NCI-H2227 treated with DMSO at 0.1 percent for 48 hours (cell line): ENCODE results near the gene THRB.
"Not testable (repeated sequence)": the region's sequence is repeated elsewhere in the genome, so short reads cannot be mapped to it uniquely, and the experiment has no call there.

Experiments used
- DNase-seq: peaks from one replicate; lab custom pipeline; 2025; lab: John Stamatoyannopoulos, UW

THRB gene

DNA sequence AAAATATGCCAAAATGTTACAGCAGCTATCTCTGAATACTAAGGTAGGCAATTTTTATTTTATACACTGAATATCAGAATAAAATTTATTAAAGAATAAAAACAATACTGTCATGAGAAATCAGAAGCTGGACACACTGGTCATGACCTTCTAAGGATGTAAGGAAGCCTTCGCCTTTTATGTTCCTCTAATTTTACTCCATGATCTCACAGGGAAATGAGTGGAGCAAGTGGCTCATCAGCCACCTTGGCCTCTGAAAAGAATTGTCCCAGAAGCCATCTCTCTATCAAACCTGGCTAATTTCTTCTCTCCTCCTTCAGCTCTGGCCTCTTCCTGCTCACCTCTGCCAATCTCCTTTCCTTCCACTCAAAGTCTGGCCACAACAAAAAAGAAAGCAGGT is 48.6 kb downstream of the THRB start:
- DNase-seq: no peak

DNA sequence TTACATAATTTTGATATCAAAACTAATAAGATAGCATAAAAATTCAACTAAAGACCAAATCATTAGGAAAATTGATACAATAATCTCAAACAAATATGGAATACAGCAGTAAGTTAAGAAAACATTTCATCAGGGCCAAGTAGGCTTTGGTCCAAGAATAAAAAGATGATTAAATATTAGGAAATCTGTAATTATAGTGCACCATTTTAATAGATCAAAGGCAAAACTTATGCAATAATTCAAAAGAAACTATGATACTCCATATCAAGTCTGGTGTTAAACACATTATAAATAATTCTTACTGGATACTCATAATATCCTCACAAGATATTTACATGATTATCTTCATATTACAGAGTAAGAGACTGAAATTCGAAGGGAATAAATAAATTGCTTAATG is 51.2 kb downstream of the THRB start:
- no peak for DNase-seq

DNA sequence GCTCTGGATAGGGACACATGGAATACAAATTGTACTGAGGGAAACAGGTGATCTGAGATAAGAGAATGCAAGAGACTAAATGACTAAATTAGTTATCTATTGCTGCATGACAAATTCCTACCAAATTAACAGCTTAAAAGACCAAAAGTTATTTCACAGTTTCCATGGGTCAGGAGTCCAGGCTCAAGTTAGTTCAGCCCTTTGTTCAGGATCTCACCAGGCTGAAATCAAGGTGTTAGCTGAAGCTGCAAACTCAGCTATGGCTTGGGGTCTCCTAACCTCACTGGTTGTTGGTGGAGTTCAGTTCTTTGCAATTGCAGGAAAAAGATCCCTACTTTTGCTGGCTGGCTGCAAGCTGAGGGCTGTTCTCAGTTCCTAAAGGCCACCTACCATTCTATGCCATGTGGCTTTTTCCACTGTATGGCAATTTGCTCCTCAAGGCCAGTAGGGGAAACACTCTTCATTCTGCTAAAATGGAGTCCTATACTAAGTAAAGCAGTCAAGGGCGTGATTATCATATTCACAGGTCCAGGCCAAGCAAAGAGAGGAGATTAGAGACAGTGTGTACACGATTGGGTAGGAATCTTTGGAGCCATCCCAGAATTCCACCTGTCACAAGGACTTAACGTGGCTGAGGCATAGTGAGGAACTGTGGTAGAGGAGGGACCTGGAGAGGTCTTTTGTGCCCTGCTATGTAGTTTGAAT is 53.7 kb downstream of the THRB start:
- DNase-seq: no peak

DNA sequence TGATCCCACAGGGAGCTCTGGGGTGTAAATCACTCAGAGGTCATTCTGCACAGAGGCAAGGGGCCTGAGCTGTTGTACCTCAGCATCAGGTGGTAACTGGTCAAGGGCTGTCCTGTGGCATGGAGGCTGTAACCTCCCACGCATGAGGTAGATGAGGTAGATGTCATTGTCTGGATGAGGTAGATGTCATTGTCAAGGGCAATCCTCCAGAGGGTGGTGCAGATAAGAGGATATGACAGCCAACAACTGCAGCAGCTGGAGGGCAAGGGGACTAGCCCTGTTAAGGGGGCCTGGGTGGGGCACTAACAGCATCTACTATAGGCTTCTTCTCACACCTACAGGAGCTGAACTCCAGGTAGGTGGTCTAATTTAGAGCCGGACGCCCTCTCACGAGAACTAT is 55.6 kb downstream of the THRB start:
- DNase-seq: no peak

DNA sequence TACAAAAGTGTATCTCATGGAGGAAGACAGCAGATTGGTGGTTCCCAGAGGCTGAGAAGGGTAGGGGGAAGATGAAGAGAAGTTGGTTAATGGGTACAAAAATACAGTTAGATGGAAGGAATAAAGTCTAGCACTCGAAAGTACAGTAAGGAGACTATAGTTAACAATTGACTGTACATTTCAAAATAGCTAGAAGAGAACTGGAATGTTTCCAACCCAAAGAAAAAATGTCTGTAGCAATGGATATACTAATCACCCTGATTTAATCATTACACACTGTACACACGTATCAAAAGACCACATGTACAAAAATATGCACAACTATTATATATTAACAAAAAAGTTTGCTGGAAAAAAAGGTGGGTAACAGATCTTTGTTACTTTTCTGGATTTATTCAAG is 57.3 kb downstream of the THRB start:
- DNase-seq: no peak

DNA sequence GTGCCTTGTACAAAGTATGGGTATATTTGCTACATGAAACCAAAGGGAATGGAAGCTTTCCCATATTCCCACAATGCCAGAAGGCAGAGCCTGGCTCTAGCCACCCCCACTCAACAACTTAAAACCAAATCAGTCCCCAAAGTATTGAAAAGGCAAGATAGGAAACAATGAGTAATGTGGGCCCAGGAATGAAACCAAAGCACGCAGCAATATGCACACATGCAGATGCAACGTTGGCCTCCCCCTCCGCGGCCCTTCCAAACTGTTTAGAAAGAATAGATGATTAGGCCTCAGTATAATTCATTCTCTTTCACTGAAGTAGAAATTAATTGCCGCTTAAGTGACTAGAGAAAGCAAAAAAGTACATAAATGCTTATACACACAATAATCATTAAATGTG is 59.1 kb downstream of the THRB start:
- no peak for DNase-seq

DNA sequence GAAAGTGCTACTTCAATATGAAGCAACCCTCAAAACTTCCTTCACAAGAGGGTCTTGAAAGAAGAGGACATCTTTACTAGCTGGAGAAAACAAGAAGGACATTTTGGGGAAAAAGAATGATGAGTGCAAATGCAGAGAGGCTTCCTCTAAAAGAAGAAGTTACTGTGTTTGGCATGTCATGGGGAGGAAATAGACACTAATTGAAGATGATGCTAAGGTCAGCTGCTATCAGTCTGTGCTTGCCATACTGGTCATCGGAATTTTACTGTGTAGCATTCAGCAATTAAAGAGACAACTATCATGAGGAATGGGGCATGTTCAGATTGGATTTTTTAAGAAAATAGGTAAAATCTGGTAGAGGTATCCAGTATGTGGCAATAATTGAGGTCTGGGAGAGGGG is 60.0 kb downstream of the THRB start:
- DNase-seq: no peak

DNA sequence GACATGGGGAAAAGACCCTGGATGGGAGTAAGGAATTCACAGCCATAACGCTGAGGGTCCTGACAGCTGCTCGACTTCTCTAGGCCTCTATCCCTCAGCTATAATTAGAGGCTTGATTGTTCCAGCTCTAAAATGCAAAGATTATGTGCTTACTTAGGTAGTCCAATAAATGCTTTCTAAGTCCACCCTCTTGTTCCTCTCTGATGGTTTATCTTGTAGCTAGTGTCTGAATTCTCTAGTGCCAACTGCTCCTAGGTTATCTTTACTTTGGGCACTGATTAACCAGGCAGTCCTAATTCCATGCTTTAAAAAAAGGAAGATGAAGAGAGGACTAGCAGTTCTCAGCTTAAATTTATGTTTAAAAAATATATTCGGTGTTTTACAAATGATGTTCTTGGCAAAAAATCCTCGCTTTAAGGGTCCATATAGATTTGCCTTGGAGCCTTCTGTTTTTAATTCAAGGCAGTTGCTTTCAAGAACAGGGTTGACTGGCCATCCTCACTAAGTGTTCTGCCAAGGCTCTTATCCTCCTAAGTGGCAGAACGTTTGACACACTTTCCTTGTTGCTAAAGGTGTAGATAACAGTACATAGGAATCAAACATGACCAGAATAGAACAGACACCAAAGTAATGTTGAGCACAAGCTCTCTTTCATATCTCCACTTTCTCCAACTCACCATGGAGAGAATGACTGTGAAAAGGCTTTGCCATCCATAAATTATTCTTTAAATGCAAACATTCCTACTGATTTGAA is 60.6 kb downstream of the THRB start:
- DNase-seq: no peak

DNA sequence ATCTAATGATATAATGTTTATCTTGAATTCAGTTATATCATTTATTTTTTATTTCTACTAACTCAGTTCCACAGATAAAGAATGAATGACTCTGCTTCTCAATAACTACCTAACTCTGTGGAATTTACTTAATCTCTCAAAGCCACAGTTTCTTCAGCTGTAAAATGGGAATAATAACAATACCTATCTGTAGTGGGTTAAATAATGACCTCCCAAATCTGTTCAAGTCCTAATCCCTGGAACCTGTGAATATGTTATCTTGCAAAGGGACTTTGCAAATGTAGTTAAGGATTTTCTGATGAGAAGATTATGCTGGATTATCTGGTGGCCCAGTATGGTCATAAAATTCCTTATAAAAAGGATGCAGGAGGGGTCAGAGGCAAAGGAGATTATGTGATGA is 61.7 kb downstream of the THRB start:
- no peak for DNase-seq

DNA sequence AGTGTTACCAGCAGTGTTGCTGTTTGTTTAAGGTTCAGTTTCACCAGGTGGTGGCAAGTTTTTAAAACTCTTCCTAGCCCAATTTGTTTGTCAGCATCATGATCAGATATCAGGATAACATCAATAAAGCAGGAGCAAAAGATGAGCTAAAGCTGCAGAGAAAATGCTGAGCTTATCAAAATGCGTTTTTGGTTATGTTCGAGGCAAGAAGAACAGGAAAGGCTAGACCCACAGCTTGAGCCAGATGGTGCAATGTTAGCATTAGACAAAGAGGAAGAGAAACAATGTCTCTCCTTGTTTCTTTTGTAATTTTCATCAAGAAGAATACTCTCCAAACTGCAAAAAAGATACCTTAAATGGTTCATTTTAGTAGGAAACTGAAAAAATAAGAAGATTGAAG is 66.2 kb downstream of the THRB start:
- DNase-seq: no peak

DNA sequence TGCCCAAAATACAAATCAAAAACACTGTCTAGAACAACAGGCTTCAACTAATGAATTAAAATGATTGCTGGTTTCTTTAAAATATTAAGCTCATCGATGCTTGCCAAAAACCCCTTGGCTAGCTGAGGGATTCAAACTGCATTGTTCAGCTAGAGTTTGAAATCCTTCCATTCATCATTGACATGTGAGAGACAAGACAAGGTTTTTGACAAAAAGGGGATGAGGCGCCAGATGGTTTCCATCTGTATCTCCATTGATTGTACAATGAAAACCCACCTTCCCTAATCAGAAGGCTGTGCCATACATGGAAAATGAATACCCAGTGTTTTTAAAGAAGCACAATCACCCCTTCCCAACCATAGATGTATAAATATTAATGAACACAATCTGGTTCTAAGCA is 67.8 kb downstream of the THRB start:
- DNase-seq: no peak

DNA sequence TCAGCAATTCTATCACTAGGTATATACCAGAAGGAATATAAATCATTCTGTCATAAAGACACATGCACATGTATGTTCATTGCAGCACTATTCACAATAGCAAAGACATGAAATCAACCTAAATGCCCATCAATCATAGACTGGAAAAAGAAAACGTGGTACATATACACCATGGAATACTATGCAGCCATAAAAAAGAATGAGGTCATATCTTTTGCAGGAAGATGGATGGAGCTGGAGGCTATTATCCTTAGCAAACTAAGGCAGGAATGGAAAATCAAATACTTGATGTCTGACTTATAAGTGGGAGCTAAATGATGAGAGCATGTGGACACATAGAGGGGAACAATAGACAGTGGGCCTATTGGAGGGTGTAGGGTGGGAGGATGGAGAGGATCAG is 73.8 kb downstream of the THRB start:
- DNase-seq: not testable (repeated sequence)

DNA sequence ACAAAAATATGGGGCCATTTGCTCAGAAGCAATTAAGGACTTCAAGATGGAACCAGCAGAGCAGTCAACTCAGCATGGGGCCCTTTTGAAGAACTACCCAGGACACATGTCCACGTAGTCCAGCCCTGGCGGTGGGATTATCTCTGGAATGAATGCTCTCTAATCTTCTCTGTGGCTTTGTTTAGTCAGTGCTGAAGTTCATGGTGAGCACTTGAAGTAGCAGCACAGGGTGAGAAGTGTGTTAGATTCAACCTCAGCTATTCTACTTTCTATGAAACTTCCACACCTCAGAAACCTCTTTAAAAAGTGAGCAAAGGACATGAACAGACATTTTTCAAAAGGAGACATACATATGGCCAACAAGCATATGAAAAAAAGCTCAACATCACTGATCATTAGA is 74.4 kb downstream of the THRB start:
- no peak for DNase-seq

DNA sequence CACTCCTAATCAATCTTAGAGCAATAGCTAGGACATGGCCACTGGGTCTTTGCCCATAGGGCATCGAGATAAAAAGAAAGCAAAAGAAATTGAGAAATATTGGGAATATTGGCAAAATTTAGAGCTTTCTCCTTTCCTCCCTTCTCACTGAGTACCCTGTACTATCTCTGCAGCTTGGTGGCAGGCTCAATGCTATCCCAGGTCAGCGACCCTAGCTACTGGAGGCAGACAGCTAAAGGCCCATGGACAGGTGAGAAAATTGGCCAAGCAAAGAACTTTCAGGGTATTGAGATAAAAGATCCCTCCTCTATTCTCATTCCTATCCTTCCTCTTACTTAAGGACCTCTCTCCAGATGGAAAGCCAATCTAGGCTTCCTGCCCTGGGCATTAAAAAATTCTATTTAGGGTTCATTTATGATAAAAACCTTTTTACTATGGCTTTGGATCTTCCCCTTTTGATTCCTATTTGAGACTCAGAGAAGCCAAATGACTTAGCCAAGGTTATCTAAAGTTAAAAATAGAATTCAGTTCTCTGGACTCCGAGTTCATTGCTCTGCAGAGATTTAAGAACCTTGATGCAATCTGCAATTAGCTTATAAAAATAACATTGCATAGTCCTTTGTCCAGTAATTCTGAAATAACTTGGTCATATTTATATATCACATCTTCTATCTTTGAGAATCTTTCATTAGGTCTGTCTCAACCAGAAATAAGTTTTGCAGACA is 75.4 kb downstream of the THRB start:
- no peak for DNase-seq

DNA sequence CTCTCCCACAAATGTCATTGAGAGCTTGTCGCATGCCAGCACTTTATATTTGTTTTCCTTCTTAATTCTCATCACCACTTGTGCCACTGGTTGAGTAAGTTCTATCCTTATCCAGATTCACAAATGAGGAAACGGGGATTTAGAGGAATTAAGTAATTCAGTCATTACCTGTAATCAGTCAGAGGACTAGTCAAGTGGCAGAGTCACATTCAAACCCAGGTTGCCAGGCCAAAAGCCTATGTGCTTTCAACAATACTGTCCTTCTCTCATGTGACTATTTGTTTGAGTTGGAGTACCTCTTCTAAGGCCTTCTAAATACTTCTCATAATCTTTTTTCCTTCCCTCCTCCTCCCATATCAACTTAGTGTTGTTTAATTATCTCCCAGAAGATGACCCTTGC is 76.9 kb downstream of the THRB start:
- no peak for DNase-seq

DNA sequence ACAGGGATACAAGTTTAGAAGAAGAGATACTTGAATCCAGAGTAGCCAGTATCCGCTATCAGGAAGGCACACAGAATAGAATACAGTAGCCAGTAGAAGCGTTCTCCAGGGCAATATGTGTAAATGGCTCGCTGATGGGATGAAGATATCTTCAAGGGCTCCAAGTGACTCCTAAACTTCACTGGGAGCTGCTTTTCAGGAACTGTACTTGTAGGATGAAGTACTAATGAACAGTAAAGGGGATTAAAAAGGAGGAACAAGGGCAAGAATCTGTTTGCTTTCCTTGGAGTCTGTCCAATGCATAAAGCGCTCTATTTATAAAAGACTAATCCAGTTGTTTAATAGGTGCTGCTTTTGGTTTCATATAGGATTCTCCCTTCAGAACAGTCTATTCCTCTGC is 78.4 kb downstream of the THRB start:
- no peak for DNase-seq

DNA sequence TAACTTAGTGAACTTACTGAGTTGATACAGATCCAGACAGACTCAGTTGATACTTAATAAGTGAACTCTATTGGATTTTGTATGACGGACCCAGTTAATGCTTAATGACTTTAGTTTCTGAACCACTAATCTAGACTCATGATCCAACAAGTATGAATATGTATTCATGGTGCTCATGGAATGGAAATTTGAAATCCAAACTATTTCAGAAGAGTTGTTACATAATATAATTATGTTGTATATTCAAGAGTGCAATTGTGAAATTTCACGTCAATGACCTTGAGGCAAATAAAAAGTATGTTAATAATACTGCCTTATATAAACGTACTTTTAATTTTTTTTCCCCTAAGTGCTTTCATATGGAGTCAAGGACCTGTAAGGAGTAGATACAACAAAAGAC is 78.8 kb downstream of the THRB start:
- DNase-seq: no peak

DNA sequence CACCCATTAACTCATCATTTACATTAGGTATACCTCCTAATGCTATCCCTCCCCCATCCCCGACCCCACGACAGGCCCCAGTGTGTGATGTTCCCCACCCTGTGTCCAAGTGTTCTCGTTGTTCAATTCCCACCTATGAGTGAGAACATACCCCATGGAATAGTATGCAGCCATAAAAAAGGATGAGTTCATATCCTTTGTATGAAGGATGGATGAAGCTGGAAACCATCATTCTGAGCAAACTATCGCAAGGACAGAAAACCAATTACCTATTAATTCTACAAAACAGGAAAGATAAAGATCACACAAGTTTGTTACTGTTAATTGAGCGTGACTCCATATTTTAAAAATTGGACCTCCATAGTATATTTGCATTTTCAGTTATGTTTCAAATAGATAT is 81.0 kb downstream of the THRB start:
- not testable (repeated sequence) for DNase-seq

DNA sequence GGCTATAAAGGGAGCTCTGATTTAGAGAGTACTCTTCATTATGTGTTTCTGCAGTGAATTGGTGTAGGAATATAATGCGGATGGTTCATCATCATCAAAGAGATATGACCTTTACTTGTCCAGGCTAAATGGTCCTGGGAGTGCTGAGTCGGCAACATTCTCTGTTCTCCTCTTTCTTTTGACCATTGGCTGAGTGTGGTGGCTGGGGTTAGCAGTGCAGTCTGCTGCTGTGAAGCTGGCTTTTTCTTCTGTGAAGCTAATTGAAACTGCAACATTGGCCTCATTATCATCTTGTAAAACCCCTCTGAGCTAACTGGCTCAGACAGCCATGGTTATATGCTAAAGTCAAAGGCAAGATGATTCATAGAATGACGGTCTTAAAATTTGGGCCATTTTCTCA is 83.8 kb downstream of the THRB start:
- no peak for DNase-seq

DNA sequence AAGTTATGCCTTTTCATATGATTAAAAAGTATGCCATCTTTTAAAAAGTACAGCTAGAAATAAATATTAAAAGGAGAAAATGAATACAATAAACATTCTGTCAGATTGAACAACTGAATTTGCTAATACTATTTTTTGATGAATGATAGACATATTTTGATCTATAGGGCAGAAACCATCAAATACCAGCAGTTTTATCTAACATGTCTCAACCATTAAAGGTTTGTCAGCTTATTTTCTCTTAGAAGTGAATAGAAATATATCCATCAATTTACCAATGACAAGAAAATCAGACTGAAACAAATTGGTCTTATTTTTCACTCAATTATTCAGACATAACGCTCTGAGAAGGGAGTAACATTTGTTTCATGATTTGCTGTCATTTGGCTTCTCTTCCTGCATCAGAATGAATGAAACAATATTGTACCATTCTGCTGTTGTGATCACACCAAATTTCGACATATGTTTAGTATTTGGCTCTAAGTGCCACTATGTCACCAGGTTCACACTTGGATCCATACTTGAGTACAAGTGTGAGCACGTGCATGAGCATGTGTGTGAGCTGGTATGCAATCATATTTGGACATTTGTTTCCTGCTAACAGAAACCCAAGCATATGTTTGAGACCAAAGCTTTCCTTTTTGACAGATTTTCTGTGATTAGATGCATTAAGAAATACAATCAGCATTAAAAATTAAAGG is 86.5 kb downstream of the THRB start:
- no peak for DNase-seq

DNA sequence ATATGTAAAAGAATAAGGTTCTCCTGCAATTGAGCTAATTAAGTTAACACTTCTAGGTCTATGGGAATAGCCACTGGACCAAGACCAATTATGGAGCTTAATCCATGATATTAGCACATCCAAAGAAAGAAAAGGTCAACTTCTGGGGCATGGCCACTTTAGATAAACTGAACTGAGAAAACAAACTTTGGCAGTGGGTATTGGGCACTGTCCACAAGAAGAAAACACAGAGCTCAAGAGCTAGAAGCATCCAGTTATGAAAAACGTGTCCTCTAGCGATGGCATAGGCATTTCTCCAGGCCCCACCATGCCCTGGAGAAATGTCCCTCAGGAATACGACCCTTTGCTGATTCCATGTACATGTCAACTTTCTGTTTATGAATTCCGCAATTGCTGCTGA is 87.8 kb downstream of the THRB start:
- DNase-seq: no peak

DNA sequence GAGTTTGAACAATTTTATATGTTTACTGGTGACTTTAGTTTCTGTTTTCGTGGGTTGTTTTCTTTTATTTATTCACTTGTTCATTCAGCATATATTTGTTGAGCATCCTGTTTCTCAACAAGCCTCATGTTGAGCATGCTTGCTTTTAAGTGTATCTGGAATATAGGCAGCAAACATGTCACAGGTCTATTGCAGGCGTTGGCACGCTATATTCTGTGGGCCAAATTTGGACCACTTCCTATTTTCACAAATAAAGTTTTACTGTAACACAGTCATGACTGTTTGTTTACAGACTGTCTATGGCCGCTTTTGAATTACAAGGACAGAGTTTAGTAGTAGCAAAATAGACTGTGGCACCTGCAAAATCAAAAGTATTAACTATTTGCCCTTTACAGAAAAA is 89.6 kb downstream of the THRB start:
- DNase-seq: no peak

DNA sequence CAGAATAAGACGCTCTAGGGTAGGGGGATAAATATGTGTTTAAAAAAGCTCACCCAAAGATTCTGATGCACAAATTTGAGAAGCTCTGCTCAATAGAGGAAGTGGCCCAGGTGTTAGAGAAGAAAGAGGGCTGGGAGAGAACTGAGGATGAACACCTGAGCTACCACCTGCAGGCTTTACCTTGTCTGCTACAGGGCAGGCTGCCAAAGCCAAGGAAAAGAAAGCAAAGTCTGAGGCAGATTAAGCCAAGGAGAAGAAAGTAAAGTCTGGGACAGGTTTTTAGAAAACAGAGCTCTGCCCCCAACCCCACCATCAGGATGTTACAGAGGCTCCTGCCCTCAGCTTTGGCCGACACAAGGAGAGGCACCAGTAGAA is 92.9 kb downstream of the THRB start:
- DNase-seq: no peak
